ENCODE measurements around the gene BCAR1.

GRCh38 chr16:75209944-75210343 lies 41.5 kb downstream of the BCAR1 start:
- TF ChIP-seq, protein P1, sequence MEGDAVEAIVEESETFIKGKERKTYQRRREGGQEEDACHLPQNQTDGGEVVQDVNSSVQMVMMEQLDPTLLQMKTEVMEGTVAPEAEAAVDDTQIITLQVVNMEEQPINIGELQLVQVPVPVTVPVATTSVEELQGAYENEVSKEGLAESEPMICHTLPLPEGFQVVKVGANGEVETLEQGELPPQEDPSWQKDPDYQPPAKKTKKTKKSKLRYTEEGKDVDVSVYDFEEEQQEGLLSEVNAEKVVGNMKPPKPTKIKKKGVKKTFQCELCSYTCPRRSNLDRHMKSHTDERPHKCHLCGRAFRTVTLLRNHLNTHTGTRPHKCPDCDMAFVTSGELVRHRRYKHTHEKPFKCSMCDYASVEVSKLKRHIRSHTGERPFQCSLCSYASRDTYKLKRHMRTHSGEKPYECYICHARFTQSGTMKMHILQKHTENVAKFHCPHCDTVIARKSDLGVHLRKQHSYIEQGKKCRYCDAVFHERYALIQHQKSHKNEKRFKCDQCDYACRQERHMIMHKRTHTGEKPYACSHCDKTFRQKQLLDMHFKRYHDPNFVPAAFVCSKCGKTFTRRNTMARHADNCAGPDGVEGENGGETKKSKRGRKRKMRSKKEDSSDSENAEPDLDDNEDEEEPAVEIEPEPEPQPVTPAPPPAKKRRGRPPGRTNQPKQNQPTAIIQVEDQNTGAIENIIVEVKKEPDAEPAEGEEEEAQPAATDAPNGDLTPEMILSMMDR (IDR thresholded peaks at IDR 0.05) = no peak
- no peak for TF ChIP-seq POLR2A (IDR thresholded peaks at IDR 0.05)
- no peak for TF ChIP-seq EP300 (IDR thresholded peaks at IDR 0.05)
